HuH-7.5 (cell line): ENCODE measurements around the gene GPC2.
"Not testable (repeated sequence)": the region's sequence is repeated elsewhere in the genome, so short reads cannot be mapped to it uniquely, and the experiment has no call there.

ENCODE experiments used
- DNase-seq: peaks from one replicate; pipeline ENCODE4 v3.0.0; 2011; ENCODE audit warnings: low spot score

The GPC2 gene

DNA sequence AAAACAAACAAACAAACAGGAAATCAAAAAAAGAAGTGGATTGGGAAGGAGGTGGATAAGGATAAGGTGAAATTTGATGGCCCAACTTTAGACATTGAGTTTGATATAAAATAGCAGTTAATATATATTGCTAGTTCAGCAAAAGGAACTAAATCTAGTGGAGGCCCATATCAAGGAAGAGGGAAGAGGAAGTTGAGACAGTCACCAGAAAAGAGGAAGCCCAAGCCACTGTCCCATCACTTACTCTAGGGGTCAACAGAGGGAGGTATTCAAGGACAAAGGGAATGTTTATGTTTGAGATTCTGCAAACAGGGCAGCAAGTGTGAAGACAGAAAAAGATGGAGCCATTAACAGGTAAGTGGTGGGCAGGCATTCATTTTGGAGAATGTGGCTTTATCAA is 24.8 kb downstream of the GPC2 start:
- DNase-seq, result no peak

DNA sequence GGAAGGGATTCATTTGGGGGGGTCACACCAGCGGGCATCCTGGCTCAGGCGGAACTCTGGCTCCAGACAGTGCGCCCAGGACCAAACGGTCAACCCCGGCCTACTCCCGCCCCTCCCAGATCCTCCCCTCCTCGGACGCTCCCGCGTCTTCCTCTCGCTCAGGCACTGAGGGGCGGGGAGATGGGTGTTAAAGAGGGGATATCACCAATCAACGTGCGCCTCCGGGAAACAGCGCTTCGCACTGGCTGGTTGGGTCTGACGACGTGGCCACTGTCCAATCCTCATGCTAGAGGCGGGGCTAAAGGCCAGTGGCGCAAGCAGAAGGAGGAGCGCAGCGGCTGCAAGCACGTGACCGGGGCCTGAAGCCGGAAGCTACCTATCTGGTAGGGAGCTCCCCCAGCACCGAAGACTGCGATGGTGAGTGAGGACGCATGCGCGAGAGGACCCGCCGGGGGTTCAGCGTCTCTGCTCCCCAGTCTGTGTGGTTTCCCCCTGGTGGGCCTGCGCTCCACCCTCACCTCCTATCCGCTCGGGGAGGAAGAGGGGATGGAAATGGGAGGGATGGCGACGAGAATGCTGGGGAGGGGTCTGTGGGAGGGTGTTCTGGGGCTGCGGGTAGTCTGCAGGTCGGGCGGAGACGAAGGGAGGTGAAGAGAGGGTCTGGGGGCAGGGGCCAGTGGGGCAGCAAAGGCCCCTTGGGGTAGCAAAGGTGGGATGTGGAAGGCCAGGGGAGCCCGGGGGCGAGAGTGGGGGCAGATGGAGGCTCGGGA is 28.4 kb downstream of the GPC2 start, which contains the start of gene LAMTOR4:
LAMTOR4 (plus strand) TSS at position 360 of the 770 bp plus-strand sequence; CDS start at position 415, 55 bp downstream.
- peak; percentile 96 for DNase-seq

DNA sequence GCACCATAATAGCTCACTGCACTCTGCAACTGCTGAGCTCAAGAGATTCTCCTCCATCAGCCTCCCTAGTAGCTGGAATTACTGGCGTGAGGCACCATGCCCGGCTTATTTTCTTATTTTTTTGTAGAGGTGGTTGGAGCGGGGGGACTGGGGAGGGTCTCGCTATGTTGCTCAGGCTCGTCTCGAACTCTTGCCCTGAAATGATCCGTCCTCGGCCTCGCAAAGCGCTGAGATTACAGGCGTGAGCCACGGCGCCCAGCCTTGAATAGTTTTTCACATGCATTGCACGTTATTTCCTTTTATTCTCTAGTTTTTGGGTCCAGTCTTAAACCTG is 29.0 kb downstream of the GPC2 start:
- no peak for DNase-seq

DNA sequence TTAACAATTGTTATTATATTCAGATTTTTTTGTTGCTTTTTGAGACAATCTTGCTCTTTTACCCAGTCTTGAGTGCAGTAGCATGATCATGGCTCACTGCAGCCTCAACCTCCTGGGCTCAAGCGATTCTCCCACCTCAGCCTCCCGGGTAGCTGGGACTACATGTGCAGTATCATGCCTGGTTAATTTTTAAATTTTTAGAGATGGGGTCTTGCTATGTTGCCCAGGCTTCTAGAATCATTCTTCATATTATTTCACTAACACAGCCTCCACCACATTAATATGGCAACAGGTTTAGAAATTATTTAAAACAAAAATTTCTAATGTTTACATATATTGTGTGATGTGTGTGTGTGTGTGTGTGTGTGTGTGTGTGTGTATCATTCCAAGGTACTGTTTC is 29.9 kb downstream of the GPC2 start:
- no peak for DNase-seq

DNA sequence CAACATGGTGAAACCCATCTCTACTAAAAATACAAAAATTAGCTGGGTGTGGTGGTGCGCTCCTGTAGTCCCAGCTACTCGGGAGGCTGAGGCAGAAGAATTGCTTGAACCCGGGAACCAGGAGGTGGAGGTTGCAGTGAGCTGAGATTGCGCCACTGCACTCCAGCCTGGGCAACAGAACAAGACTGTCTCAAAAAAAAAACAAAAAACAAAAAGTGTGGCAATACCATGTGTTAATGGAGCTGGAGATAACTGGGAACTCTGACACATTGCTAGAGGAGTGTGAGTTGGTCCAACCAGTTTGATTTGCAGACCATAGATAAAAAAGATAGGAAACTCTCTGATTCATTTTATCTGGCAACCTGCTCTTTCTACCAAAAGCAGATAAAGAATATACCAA is 30.8 kb downstream of the GPC2 start:
- DNase-seq, result not testable (repeated sequence)

DNA sequence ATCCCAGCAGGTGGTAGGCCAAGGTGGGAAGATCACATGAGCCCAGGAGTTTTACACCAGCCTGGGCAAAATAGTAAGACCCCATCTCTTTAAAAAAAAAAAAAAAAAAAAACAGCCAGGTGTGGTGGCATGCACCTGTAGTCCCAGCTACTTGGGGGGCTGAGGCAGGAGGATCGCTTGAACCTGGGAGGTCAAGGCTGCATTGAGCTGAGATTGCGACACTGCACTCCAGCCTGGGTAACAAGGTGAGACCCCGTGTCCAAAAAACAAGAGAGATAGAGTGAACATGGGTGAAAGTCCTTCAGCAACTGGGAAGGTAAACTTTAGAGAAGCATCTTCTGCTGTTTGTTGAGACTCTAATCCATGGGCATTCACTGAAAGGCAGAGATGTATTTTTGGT is 34.7 kb downstream of the GPC2 start:
- DNase-seq, result no peak

DNA sequence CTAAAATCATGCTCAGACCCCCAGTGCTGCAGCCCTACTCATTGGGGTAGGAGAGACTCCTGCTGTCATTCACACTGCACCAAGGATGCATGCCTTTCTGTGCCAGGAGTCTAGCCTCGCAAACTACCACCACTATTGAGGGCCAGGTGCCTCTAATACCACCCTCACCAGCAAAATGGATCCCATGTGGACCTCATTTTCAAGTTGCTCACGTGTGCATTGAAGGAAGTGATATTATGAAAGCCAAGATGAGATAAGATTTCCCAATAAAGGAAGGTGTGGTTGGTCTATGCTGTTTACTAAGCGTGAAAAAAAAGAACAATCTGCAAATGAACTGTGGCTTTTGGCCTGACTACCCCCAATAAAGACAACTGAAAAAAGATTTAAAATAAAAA is 35.6 kb downstream of the GPC2 start:
- DNase-seq, result no peak

DNA sequence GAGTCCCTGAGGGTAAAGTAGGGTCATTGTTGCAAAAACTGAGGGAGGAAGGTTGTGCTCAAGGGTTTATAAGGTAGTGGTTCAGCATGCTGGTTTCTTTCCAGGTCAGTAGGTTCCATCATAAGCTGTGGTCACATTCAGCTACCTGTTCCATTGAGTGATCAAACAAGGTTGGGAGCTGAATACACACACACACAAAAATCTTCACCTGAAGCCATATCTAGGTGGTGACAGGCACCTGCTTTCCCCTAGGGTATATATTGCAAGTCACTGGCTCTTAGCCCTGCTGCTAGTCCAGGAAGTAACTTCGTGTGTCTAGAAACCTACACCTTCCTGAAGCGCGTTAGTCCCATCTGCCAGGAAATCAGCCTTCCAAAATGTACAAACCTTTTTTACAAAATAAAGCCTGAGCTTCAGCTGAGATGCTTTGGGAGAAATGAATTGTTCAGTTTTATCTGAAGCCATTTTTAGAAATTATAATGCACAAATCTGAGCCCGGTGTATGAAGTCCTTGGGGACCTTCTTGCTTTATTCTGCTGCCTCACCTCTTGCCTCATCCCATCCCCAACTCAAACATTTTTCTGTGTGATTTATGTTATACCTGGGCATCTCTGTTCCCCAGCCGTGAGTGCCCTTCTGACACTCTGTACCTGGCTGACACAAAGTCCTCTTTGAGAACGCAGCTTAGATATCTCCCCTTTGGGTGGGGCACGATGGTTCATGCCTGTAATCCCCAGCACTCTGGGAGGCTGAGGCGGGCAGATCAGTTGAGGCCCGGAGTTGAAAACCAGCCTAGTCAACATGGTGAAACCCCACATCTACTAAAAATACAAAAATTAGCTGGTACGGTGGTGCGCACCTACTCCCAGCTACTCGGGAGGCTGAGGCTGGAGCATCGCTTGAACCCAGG is 39.1 kb downstream of the GPC2 start:
- DNase-seq, result no peak

DNA sequence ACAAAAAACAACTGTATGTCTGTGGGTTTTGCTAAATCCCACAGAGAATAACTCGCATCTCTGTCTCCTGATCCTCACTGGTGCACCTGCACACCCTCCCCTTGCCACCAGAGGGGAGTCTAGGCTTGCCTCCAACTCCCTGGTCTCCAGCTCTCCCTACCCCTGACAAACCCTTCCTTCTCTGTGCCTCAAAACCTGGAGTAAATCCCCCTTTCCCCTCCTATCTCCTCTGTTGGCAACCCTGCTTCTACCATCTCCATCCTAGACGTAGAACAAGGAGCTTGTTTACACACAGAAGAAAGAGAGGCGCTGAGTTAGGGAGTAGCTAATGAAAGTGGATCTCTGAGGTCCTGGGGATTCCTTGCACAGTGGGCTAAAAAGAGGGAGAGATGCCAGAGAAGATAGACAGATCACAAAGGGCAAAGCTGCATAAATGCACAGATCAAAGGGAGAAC is 44.5 kb downstream of the GPC2 start:
- peak; percentile 81 for DNase-seq

DNA sequence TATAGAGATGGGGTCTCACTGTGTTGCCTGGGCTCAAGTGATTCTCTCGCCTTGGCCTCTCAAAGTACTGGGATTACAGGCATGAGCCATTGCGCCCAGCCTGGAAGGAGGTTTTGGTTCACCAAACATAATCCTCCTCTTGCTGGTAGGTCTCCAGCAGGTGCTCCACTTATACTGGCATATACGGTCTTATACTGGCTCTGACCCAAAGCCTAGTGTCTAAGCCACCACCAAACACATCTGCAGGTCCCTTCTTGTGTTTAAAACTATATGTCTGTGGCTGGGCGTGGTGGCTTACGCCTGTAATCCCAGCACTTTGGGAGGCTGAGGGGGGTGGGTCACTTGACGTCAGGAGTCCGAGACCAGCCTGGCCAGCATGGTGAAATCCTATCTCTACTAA is 45.1 kb downstream of the GPC2 start:
- no peak for DNase-seq

DNA sequence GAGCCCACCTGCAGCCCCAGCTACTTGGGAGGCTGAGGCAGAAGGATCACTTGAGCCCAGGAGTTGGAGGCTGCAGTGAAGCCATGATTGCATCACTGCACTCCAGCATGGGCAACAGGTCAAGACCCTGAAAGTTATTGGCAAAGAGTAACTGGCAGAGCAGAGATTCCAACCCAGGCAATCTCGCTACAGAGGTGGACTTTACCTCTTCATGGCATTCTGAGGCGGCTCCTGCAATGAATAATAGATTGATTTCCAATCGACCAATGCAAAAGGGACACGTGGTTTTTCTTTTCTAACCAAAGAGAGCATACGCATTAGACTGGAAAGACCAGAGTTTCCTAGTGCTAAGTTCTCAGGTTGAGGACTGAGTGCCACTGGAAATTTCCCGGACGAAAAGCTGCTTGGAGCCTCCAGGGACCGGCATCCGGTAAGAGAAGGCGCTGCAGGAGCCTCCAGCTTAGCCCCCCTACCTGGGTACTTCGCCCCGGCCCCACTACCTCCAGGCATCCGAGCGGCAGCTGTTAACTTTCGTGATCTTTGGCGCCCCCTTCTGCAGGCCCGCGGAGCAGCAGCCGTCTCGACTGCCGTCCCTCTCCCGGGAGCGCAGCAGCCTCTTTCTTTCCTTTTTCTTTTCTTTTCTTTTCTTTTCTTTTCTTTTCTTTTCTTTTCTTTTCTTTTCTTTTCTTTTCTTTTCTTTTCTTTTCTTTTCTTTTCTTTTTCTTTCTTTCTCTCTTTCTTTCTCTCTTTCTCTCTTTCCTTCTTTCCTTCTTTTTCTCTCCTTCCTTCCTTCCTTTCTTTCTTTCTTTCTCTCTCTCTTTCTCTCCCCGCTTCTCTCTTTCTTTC is 46.4 kb downstream of the GPC2 start:
- peak; percentile 84 for DNase-seq

DNA sequence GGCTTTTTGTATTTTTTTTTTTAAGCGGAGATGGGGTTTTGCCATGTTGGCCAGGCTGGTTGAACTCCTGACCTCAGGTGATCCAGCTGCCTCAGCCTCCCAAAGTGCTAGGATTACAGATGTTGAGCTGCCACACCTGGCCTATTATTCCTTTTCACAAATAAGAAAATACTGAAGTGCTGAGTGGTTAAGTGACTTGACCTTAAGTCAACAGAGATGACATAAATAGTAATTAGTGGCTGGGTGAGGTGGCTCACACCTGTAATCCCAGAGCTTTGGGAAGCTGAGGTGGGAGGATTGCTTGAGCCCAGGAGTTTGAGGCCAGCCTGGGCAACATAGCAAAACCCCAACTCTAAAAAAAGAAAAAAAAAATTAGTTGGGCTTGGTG is 47.0 kb downstream of the GPC2 start:
- DNase-seq, result not testable (repeated sequence)

DNA sequence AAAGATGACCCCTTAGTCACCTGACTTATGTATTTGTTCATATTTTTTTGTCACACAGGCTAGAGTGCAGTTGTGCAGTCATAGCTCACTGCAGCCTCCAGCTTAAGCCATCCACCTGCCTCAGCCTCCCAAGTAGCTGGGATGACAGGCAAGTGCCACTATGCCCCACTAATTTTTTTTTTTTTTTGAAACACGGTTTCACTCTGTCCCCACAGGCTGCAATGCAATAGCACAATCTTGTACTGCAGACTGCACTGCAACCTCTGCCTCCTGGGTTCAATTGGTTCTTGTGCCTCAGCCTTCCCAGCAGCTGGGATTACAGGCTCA is 48.6 kb downstream of the GPC2 start:
- no peak for DNase-seq

DNA sequence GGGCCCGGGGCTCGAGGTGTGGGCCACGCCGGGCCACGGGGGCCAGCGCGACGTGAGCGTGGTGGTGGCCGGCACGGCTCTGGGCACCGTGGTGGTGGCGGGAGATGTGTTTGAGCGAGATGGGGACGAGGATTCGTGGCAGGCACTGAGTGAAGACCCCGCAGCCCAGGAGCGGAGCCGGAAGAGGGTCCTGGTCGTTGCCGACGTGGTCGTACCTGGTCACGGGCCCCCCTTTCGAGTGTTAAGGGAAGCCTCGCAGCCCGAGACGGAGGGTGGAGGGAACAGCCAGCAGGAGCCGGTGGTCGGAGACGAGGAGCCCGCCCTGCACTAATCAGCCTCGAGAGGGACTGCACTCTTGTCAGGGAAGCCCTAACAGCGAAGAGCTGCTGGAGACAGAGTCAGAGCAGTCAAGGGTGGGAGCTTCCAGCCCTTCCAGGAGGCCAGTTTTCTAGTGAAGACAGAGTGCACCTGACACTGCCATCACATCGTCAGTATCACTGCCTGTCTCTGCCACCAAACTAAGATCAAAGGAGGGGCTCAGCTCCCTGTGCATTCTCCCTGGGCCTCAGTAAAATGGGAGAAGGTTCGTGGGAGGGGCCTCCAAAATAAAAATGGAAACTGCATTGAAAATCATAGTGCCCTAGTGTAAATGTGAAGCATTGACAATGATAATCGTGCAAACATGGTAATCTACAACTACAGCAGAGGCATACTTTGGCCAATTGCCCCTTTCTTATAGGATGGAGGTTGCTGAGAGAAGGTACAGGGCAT is 49.1 kb downstream of the GPC2 start:
- DNase-seq, result no peak

DNA sequence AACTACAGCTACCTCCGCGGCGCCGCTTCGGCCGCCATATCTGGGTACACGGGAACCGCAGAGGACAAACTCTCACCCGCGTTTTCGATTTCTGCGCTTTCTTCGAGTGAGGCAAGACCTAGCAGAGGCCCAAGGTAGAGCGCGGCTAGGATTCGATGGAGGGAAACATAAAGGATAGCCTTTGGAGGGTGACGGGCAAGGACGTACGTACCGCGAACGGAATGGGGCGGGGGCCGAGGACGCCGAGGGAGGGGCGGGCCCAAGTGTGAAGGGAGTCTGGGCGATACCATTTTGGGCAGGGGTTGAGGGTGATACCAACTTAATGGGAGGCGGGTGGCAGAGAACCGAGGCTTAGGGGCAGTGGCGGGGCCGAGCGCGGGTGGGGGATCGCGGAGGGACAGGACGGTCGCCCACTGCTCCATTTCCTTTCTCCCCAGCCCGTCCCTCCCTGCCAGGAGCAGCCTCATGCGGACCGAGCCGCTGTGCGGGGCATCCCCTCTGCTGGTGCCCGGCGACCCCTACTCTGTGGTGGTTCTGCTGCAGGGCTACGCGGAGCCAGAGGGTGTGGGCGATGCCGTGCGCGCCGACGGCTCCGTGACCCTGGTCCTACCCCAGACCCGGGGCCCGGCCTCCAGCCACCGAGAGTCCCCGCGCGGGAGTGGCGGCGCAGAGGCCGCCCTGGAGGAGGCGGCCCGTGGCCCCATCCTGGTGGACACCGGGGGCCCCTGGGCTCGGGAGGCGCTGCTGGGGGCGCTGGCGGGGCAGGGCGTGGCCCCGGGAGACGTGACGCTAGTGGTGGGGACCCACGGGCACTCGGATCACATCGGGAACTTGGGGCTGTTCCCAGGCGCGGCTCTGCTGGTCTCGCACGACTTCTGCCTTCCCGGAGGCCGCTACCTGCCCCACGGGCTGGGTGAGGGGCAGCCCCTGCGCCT is 50.0 kb downstream of the GPC2 start, which contains the start of gene MBLAC1:
MBLAC1 (plus strand) TSS at position 37 of the 935 bp plus-strand sequence; CDS start at position 466, 429 bp downstream.
- DNase-seq, result peak; percentile 88

DNA sequence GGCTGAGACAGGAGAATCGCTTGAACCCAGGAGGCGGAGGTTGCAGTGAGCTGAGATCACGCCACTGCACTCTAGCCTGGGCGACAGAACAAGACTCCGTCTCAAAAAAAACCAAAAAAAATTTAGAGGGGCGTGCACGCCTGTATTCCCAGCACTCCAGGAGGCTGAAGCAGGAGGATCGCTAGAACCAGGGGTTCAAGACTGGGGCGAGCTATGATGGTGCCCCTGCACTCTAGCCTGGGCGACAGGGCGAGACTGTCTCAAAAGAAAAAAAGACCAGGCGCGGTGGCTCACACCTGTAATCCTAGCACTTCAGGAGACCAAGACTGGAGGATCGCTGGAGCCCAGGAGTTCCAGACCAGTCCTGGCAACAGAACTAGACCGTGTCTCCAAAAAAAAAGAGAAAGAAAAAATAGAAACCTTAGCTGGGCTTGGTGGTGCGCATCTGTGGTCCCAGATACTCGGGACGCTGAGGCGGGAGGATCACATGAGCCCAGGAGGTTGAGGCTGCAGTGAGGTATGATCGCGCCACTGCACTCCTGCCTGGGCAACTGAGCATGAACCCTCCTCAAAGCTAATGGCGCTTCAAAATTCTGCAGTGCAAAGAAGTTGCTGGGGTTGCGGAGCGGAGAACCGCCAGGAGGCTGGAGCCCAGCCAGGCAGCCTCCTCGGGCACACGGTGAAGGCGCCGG is 50.8 kb downstream of the GPC2 start:
- no peak for DNase-seq

DNA sequence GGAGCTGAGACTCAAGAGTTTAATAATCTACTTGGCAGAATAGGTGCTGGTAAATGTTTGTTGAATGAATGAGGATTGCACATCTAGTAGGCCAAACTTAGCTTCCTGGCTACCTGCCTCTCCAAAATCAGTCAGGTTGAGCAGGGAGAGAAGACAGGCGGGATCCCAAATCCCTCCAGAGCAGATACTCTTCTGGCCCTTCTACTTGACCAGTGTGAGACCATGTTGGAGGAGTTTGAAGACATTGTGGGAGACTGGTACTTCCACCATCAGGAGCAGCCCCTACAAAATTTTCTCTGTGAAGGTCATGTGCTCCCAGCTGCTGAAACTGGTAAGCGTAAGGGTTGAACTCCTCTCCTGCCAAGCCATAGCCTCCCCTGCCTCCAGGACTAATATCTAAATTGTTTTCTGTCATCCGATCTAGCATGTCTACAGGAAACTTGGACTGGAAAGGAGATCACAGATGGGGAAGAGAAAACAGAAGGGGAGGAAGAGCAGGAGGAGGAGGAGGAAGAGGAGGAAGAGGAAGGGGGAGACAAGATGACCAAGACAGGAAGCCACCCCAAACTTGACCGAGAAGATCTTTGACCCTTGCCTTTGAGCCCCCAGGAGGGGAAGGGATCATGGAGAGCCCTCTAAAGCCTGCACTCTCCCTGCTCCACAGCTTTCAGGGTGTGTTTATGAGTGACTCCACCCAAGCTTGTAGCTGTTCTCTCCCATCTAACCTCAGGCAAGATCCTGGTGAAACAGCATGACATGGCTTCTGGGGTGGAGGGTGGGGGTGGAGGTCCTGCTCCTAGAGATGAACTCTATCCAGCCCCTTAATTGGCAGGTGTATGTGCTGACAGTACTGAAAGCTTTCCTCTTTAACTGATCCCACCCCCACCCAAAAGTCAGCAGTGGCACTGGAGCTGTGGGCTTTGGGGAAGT is 52.6 kb downstream of the GPC2 start:
- no peak for DNase-seq

DNA sequence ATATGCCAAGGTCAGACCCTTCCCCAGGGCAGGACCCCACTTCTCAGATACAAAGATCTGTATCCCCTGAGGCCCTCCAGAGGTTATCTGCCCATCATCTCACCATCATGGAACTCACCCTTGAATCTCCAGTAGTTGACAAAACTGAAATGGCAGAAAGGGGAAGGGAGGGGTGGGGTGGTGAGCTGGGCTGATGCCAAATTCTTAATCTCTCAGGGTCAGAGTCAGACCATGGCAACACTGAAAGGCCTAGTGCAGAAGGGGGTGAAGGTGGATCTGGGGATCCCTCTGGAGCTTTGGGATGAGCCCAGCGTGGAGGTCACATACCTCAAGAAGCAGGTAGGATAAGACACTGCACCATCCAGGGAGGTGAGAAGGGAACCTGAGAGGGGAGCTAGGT is 54.6 kb downstream of the GPC2 start:
- DNase-seq, result no peak

DNA sequence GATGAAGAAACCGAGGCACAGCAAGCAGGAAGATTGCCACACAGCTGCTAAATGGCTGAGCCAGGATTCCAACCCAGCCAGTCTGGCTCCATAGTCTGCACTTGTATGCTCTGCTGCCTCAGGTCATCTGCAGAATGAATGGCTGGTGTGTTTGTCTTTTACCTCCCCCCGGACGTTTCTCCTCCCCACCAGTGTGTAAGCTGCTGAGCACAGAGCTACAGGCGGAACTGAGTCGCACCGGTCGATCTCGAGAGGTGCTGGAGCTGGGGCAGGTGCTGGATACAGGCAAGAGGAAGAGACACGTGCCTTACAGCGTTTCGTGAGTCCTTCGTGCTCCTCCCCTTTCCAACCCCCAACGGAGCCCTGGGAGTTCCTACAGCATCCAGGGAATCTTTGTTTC is 55.1 kb downstream of the GPC2 start:
- no peak for DNase-seq
